Hematopoietic multipotent progenitor cell (in vitro differentiated cells): ENCODE data around the gene ZNF248. TPM values are rescaled to one million over a fixed set of nuclear protein-coding genes. Genes with fewer than 3 reads are reported as not detected.
"Not testable (repeated sequence)": the region's sequence is repeated elsewhere in the genome, so short reads cannot be mapped to it uniquely, and the experiment has no call there.

ENCODE experiments used
- DNase-seq, 3 donors: peaks; one replicate each; pipeline ENCODE4 v3.0.0-alpha.2; 2011 to 2015; ENCODE audit warnings: low read depth in 2 of 3, low spot score in 2 of 3
- total RNA-seq: library from RNA; depleted of rRNA; stranded (reverse); fragments of >200 nt; gene quantifications from one replicate; pipeline ENCODE4 v1.2.3, GENCODE V29; 2012

Gene ZNF248
- total RNA-seq, 1 donor: 7.3 TPM

DNA sequence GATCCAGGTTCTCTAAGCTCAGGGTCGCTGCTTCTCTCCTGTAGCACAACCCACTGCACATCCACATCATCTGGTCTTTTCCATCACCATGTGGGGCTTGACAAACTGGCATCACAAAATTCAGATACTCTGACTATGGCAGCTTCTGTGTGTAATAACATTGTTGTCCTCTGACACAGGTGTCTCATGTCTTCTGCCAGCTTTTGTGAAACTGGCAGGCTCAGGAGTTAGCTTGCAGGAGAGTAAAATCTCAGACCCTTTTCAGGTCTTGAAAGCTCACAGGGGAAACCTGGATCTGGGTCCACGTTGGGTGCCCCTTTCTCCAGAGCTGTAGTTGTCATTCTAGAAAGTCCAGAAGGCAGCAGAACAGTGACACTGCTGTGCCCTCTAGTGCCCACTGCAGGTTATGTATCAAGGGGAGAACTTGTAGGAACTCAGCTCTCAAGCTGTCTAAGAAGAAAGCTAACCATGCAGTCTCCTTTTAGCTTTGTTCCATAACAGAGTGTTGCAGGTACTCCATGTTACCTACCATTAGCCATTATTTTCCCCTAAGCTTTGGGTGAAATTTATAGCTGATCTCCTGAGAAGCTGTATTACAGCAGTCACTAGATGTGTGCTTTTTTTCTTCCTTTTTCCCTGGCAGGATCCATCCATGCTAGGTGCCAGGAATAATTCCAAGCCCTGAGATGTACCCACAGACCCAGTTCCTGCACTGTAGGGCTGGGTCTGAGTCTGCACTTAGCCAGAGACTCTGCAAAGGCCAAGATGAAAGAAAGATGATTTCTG lies 102.7 kb downstream of the ZNF248 start:
- DNase-seq: peak in 1 of 3 donors; percentile 1

DNA sequence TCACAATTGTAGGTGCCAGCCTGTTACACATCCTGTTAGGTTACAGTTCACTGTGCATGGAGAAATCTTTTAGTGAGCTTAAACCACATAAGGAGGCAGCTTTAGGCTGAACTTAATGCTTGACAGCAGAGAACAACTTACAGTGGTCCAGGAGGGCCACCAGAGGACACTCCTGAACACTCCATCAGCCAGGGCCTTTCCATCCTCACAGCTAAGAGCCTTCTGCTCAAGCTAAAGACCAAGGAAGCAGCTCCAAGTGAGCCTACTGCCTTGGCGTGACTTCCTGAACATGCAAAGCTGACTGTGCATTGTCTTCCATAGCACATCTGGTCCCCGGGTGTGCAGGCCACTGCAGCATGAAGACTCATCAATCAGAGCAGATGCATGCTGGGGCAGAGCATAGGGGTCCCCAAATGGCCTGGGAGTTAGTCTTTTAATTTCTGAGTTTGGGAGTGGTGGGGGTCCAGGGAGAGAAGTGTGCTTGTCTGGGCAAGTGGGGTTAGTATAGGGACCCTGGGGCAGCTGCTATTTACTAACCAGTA lies 105.0 kb downstream of the ZNF248 start:
- DNase-seq: no peak

DNA sequence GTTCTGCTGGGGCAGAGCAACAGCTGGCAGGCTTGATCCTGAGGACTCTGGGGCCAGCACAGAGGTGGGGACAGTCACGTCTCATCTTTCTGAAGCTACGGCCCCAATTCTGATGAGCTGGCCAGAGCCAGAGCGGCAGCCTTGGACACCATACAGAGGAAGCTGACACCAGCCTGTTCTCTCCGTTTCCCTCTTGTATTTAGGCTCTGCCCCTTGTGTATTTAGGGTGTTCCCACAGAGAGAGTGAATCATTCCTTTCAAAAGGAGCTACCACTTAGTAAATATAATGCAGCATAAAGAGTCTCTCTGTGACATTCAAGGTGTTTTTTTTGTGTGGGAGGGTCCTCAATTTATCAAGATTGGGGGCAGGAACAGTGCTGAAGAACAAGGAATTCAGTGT lies 109.2 kb downstream of the ZNF248 start:
- no peak for DNase-seq

DNA sequence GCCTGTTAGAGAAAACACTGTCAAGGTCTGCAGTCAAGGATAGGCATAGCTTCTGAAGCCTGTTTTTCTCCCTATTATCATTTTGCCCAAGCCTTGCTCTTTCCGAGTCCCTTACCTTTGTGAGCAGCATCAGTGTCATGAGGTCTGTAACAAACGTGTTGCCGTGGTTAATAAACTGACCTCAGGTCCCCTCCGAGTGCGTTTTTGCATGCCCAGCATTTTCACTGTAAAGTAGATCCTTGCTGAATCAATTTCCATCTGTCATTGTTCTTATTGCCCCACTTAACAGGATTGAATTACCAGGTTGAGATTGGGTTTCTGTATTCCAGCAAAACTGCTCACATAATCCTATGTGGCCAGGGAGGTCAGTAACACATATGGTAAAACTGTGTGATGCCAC lies 110.3 kb downstream of the ZNF248 start:
- no peak for DNase-seq

DNA sequence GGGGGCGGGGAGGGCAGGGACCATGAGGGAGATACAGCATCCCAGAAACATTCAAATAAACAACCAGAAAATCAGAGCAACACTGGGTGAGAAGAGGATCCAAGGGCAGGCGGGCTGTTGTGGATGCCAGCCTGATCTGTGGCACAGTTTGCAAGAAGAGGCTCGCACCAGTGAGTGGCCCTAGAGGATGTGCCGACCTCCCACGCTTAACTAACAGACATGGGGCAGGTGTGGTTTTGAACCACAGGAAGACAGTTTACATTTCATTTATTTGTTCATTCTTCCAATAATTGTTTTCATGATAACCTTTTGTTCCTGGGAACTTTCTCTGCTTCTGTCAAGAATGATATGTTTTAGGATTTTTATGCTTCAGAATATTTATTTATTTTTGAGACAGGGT lies 115.6 kb downstream of the ZNF248 start:
- no peak for DNase-seq

DNA sequence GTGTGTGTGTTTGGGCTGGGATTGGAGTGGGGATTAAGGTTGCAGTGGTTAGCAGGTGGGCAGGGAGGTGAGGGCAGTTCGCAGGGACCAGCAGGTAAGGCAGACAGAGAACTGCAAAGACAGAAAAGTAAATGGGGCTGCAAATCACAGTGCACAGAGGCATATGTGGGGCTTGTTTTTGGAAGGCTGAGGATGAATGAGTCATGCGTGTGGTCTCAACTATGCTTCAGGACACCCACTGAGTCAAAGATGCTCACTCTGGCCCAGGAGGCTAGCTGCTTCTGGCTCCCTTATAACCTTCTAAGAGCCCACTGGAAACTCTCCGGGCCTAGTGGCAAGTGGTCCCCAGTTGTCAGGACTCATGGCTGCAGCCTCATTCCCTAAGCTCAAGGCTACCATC lies 118.2 kb downstream of the ZNF248 start:
- DNase-seq: no peak

DNA sequence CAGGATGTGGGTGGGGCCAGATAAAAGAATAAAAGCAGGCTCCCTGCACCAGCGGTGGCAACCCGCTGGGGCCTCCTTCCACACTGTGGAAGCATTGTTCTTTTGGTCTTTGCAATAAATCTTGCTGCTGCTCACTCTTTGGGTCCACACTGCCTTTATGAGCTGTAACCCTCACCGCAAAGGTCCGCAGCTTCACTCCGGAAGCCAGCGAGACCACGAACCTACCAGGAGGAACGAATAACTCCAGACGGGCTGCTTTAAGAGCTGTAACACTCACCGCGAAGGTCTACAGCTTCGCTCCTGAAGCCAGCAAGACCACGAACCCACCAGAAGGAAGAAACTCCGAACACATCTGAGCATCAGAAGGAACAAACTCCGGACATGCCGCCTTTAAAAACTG lies 119.2 kb downstream of the ZNF248 start:
- DNase-seq: not testable (repeated sequence)

DNA sequence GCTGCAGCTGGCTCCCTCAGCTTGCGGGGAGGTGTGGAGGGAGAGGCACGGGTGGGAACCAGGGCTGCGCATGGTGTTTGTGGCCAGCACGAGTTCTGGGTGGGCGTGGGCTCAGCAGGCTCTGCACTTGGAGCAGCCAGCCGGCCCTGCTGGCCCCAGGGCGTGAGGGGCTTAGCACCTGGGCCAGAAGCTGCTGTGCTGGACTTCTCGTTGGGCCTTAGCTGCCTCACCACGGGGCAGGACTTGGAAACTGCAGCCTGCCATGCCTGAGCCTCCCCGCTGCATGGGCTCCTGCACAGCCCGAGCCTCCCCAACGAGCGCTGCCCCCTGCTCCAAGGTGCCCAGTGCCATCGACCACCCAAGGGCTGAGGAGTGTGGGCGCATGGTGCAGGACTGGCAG lies 120.1 kb downstream of the ZNF248 start:
- DNase-seq: no peak

DNA sequence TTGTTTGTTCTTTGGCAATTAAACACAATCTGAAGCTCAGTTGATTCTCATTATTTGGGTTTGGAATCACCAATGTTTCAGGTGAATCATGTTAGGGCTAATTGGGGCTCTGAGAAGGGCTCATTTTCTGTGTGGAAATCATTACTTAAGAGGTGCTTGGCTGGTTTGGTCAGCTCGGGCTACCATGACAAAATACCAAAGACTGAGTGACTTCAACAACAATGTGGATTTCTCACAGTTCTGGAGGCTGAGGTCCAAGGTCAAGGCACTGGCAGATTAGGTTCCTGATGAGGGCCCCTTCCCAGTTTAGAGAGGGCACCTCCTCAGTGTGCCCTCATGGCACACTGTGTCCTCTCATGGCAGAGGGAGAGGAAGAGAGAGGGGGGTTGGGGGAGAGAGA lies 121.3 kb downstream of the ZNF248 start:
- no peak for DNase-seq

DNA sequence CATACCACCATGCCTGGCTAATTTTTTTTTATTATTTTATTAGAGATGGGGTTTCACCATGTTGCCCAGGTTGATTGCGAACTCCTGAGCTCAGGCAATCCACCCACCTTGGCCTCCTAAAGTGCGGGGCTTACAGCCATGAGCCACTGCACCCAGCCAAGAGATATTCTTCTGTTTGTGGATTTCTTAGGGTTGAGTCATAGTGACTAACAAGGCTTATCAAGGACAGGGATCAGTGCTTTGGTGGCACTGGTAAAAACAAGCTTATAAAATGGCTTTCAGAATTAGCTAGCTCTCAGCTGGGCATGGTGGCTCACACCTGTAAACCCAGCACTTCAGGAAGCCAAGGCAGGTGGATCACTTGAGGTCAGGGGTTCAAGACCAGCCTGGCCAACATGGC lies 122.4 kb downstream of the ZNF248 start:
- no peak for DNase-seq

Other genes starting within 250 kb of the ZNF248 start
- gene ZNF25, start 119.0 kb upstream of the ZNF248 start, total RNA-seq: 1.3 TPM
- gene ZNF33A, start 153.1 kb upstream of the ZNF248 start, total RNA-seq: 15.6 TPM
- gene ZNF37A, start 236.7 kb upstream of the ZNF248 start, total RNA-seq: 12.7 TPM